Measurements from ENCODE around the gene PPP2R2B. TPM values are rescaled to one million over a fixed set of nuclear protein-coding genes. Genes with fewer than 3 reads are reported as not detected.

The PPP2R2B gene
- total and polyA plus RNA-seq, 3 donors from 2014 or later = 9.8 to 36.6 (median 32.0) TPM

GRCh38 chr5:146761811-146762210, 116.7 kb downstream of the PPP2R2B start:
- no peak overlapping the region for H3K4me3 ChIP-seq
- 48 to 53% methylated on average over 1 of the region's 1 CpG for WGBS, 2 donors
- intact Hi-C loops (cut with DNase I; ENCODE audit: low total_unique reads) = no loop called here

DNA sequence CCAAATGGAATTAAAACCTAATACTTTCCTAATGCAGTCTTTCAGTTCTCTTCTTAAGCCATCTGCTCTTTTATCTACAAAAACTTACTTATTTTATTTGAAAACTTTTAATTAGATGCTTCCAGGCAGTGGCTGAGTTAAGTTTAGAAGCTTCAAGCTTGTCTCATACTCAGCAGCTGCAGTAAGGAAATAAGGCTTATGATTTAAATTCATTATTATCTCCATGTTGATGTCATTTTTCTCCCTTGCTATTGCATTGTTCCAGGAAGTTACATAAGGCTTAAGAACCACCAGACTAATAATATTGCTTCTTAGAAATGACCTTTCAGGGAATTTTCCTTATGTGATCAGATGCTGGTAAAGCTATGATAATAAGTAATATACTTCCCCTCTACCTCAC, 119.6 kb downstream of the PPP2R2B start:
- Histone ChIP-seq H3K36me3 (ENCODE audit: low read depth, missing control alignments) (no peaks in the 10 kb centered on the region), H3K9me3 (no peaks in the 10 kb centered on the region), H3K4me1 (no peaks in the 10 kb centered on the region), H3K27ac (no peak overlapping the region), H3K27me3 (no peaks in the 10 kb centered on the region), H3K4me3 (no peak overlapping the region)
- TF ChIP-seq, protein P1, sequence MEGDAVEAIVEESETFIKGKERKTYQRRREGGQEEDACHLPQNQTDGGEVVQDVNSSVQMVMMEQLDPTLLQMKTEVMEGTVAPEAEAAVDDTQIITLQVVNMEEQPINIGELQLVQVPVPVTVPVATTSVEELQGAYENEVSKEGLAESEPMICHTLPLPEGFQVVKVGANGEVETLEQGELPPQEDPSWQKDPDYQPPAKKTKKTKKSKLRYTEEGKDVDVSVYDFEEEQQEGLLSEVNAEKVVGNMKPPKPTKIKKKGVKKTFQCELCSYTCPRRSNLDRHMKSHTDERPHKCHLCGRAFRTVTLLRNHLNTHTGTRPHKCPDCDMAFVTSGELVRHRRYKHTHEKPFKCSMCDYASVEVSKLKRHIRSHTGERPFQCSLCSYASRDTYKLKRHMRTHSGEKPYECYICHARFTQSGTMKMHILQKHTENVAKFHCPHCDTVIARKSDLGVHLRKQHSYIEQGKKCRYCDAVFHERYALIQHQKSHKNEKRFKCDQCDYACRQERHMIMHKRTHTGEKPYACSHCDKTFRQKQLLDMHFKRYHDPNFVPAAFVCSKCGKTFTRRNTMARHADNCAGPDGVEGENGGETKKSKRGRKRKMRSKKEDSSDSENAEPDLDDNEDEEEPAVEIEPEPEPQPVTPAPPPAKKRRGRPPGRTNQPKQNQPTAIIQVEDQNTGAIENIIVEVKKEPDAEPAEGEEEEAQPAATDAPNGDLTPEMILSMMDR (IDR thresholded peaks at IDR 0.05) = no peak
- no peak for TF ChIP-seq POLR2A (IDR thresholded peaks at IDR 0.05)
- intact Hi-C loops (cut with DNase I; ENCODE audit: low total_unique reads) = no loop called here
- DNase-seq = no peak

More at GRCh38 chr5:146761811-146762210, 116.7 kb downstream of the PPP2R2B start:
- H3K9me3 ChIP-seq = no peaks in the 10 kb centered on the region
- H3K27me3 ChIP-seq = no peaks in the 10 kb centered on the region
- no peaks in the 10 kb centered on the region for H3K36me3 ChIP-seq (ENCODE audit: low read depth, missing control alignments)
- no peak for TF ChIP-seq POLR2A (IDR thresholded peaks at IDR 0.05)
- TF ChIP-seq, protein P1 (IDR thresholded peaks at IDR 0.05) = no peak
- no peak for DNase-seq
- no peak overlapping the region for H3K27ac ChIP-seq
- no peaks in the 10 kb centered on the region for H3K4me1 ChIP-seq

- no peaks in the 10 kb centered on the region for H3K27me3 ChIP-seq
- H3K36me3 ChIP-seq (ENCODE audit: low read depth, missing control alignments) = no peaks in the 10 kb centered on the region
- TF ChIP-seq POLR2A (IDR thresholded peaks at IDR 0.05) = no peak
- TF ChIP-seq, protein P1 (IDR thresholded peaks at IDR 0.05) = no peak
- WGBS, 2 donors = 92% methylated on average over 1 of the region's 1 CpG
- H3K4me1 ChIP-seq = no peaks in the 10 kb centered on the region
- no peak overlapping the region for H3K4me3 ChIP-seq
- no peak overlapping the region for H3K27ac ChIP-seq
- no peaks in the 10 kb centered on the region for H3K9me3 ChIP-seq
- intact Hi-C loops (cut with DNase I; ENCODE audit: low total_unique reads) = no loop called here
- DNase-seq = no peak
Observed at GRCh38 chr5:146758076-146758475, 120.5 kb downstream of the PPP2R2B start.

- Histone ChIP-seq H3K36me3 (ENCODE audit: low read depth, missing control alignments) (no peaks in the 10 kb centered on the region), H3K4me3 (no peak overlapping the region), H3K4me1 (no peaks in the 10 kb centered on the region), H3K9me3 (no peaks in the 10 kb centered on the region), H3K27me3 (no peaks in the 10 kb centered on the region), H3K27ac (no peak overlapping the region)
- WGBS, 2 donors = 74 to 76% methylated on average over 1 of the region's 1 CpG
- DNase-seq = no peak
- intact Hi-C loops (cut with DNase I; ENCODE audit: low total_unique reads) = no loop called here
- TF ChIP-seq POLR2A (IDR thresholded peaks at IDR 0.05) = no peak
- TF ChIP-seq, protein P1 (IDR thresholded peaks at IDR 0.05) = no peak
Observed at GRCh38 chr5:146756546-146756945, 122.0 kb downstream of the PPP2R2B start.

DNA sequence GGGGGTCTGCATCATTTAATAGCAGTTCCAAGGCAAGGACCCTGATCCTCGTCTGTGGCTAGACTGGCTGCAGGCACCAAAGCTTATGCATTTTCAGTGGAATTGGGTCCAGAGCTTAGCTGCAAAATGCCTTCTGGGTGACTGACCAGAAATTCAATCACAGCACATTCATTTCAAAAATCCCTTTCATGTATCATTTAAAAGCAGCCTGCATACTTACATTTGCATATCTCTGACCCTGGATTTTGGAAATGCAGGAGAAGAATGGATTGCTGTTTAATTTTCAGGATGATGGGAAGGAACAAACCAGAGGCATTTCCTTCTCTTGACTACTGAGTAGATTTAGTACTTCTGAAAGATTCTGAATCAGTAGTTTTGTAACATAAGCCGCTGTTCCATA, 122.8 kb downstream of the PPP2R2B start:
- intact Hi-C loops (cut with DNase I; ENCODE audit: low total_unique reads) = no loop called here
- Histone ChIP-seq H3K9me3 (no peaks in the 10 kb centered on the region), H3K36me3 (ENCODE audit: low read depth, missing control alignments) (no peaks in the 10 kb centered on the region), H3K27ac (no peak overlapping the region), H3K27me3 (no peaks in the 10 kb centered on the region), H3K4me1 (no peaks in the 10 kb centered on the region), H3K4me3 (no peak overlapping the region)
- DNase-seq = no peak
- TF ChIP-seq, protein P1 (IDR thresholded peaks at IDR 0.05) = no peak
- TF ChIP-seq POLR2A (IDR thresholded peaks at IDR 0.05) = no peak
- WGBS, 2 donors = 89 to 96% methylated on average over 2 of the region's 2 CpGs

Measured in testis (tissue), 3 donors.